Measurements from ENCODE around the gene F2R. TPM values are rescaled to one million over a fixed set of nuclear protein-coding genes. Genes with fewer than 3 reads are reported as not detected.

F2R gene
- total and polyA plus RNA-seq, 4 donors = 4.2 to 31.8 (median 13.7) TPM

DNA sequence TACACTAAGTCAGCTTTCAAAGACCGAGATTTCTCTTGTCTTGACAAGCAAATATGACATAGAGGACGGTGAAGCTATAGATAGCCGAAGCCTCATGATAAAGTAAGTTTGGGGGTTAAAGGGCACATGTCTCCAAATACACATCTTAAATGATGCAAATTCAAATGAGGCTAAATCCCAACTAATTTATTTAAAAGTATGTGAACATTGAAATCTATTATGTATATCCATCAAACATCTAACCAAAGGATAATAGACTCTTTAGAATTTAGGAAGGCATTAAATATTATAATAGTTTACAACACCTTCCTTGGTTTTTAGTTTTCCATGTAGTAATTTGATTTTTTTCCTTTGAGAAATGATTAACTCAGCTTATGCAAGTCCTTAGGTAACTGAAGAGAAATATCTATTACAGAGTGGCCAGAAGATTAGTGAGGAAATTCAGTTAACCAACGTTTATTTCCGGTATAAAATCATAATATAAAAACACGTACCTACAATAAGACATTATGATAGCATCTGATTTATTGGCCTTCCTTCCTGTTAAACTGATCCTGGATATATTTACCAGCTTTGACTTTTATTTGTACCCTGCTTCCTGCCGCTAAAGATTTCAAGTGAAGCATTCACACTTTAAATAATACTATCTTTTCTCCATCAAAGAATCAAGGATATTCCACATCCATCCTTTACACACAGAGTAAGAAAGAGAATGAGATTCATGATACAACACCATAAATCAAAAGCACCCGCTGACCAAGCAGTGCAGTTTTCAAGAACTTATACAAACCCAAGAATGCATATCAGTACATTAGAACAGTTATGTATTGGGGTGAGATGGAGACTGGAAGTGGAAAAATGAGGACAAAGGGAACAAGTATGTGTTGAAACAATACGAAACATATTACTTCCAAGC, 31.9 kb upstream of the F2R start:
- no peak overlapping the region for H3K9ac ChIP-seq (ENCODE audit: insufficient read depth in 1 of 2, low read length in 2 of 2)
- peaks cover 0 to 2% (median 0%) of the 10 kb centered on the region in 4 donors for H3K9me3 ChIP-seq (ENCODE audit: control insufficient read depth in 4 of 4, insufficient read depth in 3 of 4, low read length in 3 of 4)
- H3K4me3 ChIP-seq = no peak overlapping the region
- no peak for DNase-seq
- no peaks in the 10 kb centered on the region for H3K4me1 ChIP-seq (ENCODE audit: control insufficient read depth in 5 of 5, insufficient read depth in 5 of 5, low read length in 5 of 5)
- H3K36me3 ChIP-seq (ENCODE audit: control insufficient read depth in 4 of 4, insufficient read depth in 4 of 4, low read length in 4 of 4) = no peaks in the 10 kb centered on the region
- WGBS, 2 donors = 47 to 61% methylated on average over 9 of the region's 9 CpGs
- TF ChIP-seq, protein P1, sequence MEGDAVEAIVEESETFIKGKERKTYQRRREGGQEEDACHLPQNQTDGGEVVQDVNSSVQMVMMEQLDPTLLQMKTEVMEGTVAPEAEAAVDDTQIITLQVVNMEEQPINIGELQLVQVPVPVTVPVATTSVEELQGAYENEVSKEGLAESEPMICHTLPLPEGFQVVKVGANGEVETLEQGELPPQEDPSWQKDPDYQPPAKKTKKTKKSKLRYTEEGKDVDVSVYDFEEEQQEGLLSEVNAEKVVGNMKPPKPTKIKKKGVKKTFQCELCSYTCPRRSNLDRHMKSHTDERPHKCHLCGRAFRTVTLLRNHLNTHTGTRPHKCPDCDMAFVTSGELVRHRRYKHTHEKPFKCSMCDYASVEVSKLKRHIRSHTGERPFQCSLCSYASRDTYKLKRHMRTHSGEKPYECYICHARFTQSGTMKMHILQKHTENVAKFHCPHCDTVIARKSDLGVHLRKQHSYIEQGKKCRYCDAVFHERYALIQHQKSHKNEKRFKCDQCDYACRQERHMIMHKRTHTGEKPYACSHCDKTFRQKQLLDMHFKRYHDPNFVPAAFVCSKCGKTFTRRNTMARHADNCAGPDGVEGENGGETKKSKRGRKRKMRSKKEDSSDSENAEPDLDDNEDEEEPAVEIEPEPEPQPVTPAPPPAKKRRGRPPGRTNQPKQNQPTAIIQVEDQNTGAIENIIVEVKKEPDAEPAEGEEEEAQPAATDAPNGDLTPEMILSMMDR (IDR thresholded peaks at IDR 0.05; ENCODE audit: control extremely low read depth, extremely low read depth) = no peak
- no peaks in the 10 kb centered on the region for H3K27me3 ChIP-seq (ENCODE audit: control insufficient read depth in 3 of 3, insufficient read depth in 3 of 3, low read length in 2 of 3)
- no peak overlapping the region for H3K27ac ChIP-seq (ENCODE audit: low read depth in 1 of 2, low read length in 1 of 2)
- no peak for ATAC-seq (ENCODE audit: insufficient read depth, low FRiP score)

GRCh38 chr5:76684756-76685519, 31.0 kb upstream of the F2R start:
- ATAC-seq (ENCODE audit: insufficient read depth, low FRiP score) = no peak
- H3K27ac ChIP-seq (ENCODE audit: low read depth in 1 of 2, low read length in 1 of 2) = no peak overlapping the region
- WGBS, 2 donors = 74 to 85% methylated on average over 5 of the region's 5 CpGs
- no peaks in the 10 kb centered on the region for H3K27me3 ChIP-seq (ENCODE audit: control insufficient read depth in 3 of 3, insufficient read depth in 3 of 3, low read length in 2 of 3)
- TF ChIP-seq, protein P1 (IDR thresholded peaks at IDR 0.05; ENCODE audit: control extremely low read depth, extremely low read depth) = no peak
- no peaks in the 10 kb centered on the region for H3K36me3 ChIP-seq (ENCODE audit: control insufficient read depth in 4 of 4, insufficient read depth in 4 of 4, low read length in 4 of 4)
- H3K4me1 ChIP-seq (ENCODE audit: control insufficient read depth in 5 of 5, insufficient read depth in 5 of 5, low read length in 5 of 5) = no peaks in the 10 kb centered on the region
- peaks cover 0 to 2% (median 0%) of the 10 kb centered on the region in 4 donors for H3K9me3 ChIP-seq (ENCODE audit: control insufficient read depth in 4 of 4, insufficient read depth in 3 of 4, low read length in 3 of 4)
- H3K9ac ChIP-seq (ENCODE audit: insufficient read depth in 1 of 2, low read length in 2 of 2) = no peak overlapping the region
- no peak for DNase-seq
- no peak overlapping the region for H3K4me3 ChIP-seq

DNA sequence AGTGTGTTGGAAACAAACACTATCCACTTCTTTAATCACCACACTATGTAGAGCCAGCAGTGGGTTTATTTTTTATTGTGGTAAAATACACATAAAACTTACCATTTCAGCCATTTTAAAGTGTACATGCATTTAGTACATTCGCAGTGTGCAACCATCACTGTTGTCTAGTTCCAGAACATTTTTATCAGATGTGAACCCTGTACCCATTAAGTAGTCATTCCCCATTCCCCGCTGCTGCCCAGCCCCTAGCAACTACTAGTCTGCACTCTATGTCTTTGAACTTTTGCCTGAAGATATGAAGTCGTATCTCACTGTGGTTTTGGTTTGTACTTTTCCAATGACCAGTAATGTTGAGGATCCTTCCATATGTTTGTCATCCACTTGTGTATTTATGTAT, 30.2 kb upstream of the F2R start:
- H3K27ac ChIP-seq (ENCODE audit: low read depth in 1 of 2, low read length in 1 of 2) = no peak overlapping the region
- no peak overlapping the region for H3K9ac ChIP-seq (ENCODE audit: insufficient read depth in 1 of 2, low read length in 2 of 2)
- H3K27me3 ChIP-seq (ENCODE audit: control insufficient read depth in 3 of 3, insufficient read depth in 3 of 3, low read length in 2 of 3) = no peaks in the 10 kb centered on the region
- DNase-seq (no peak), ATAC-seq (ENCODE audit: insufficient read depth, low FRiP score) (no peak)
- WGBS, 2 donors = 93 to 97% methylated on average over 3 of the region's 3 CpGs
- H3K36me3 ChIP-seq (ENCODE audit: control insufficient read depth in 4 of 4, insufficient read depth in 4 of 4, low read length in 4 of 4) = no peaks in the 10 kb centered on the region
- H3K4me3 ChIP-seq = no peak overlapping the region
- peaks cover 0 to 4% (median 0%) of the 10 kb centered on the region in 5 donors for H3K4me1 ChIP-seq (ENCODE audit: control insufficient read depth in 5 of 5, insufficient read depth in 5 of 5, low read length in 5 of 5)
- peaks cover 0 to 2% (median 0%) of the 10 kb centered on the region in 4 donors for H3K9me3 ChIP-seq (ENCODE audit: control insufficient read depth in 4 of 4, insufficient read depth in 3 of 4, low read length in 3 of 4)
- TF ChIP-seq, protein P1 (IDR thresholded peaks at IDR 0.05; ENCODE audit: control extremely low read depth, extremely low read depth) = no peak

Data from lung (tissue), 12 donors.